Measurements from ENCODE around the gene CCDC74A. TPM values are rescaled to one million over a fixed set of nuclear protein-coding genes. Genes with fewer than 3 reads are reported as not detected.
"Not testable (repeated sequence)": the region's sequence is repeated elsewhere in the genome, so short reads cannot be mapped to it uniquely, and the experiment has no call there.

Gene CCDC74A
- total RNA-seq, 6 donors from 2014 or later: 0.46 to 33.5 (median 11.8) TPM

DNA sequence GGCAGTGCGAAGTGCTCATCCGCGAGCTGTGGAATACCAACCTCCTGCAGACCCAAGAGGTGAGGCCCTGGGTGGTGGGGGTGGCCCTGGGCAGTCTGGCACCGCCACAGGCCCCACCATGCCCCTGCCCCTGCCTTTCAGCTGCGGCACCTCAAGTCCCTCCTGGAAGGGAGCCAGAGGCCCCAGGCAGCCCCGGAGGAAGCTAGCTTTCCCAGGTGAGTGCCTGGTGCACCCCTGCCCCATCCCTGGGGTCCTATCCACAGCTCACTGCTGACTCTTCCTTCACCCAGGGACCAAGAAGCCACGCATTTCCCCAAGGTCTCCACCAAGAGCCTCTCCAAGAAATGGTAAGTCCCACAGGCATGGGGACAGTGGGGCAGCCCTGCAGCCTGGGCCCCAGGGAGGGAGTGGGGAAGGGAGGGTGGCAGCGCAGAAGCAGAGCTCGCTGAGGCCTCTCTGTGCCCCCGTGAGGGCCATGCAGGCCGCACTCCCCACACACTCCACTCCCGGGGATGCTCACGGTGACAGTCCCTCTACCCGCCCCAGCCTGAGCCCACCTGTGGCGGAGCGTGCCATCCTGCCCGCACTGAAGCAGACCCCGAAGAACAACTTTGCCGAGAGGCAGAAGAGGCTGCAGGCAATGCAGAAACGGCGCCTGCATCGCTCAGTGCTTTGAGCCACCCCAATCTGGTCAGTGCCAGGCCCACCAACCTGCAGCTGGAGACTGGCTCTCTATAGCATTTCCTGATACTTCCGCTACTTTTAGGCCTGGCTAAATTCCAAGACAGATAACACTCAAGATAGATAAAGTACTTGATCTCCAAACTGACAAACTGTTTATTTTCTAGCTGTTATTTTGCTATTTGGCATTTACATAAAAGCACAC is 5.3 kb downstream of the CCDC74A start:
- DNase-seq: peak in 1 of 2 donors; percentile 63
- not testable (repeated sequence) for H3K27ac ChIP-seq; H3K4me3 ChIP-seq; H3K27me3 ChIP-seq; H3K9me3 ChIP-seq; ATAC-seq (ENCODE audit: low FRiP score in 2 of 2); H3K36me3 ChIP-seq
- H3K4me1 ChIP-seq: peaks cover 0 to 13% (median 5%) of the 10 kb centered on the region in 4 donors
- WGBS, 2 donors: 73 to 81% methylated on average over 3 to 22 of the region's 23 CpGs

- not testable (repeated sequence) for H3K4me3 ChIP-seq, H3K27ac ChIP-seq, H3K27me3 ChIP-seq, H3K9me3 ChIP-seq, H3K4me1 ChIP-seq, H3K36me3 ChIP-seq
- DNase-seq (peak in 1 of 2 donors; percentile 33), ATAC-seq (ENCODE audit: low FRiP score in 2 of 2) (peak in 1 of 2 donors; percentile 1)
- WGBS, 2 donors: 79 to 80% methylated on average over 9 of the region's 17 CpGs
Observed at GRCh38 chr2:131533609-131534316, 6.1 kb downstream of the CCDC74A start.

GRCh38 chr2:131534317-131534672 is 6.6 kb downstream of the CCDC74A start:
- H3K27ac ChIP-seq, DNase-seq: not testable (repeated sequence)

GRCh38 chr2:131534965-131535364 is 7.3 kb downstream of the CCDC74A start:
- not testable (repeated sequence) for H3K36me3 ChIP-seq; H3K27me3 ChIP-seq; H3K9me3 ChIP-seq; ATAC-seq (ENCODE audit: low FRiP score in 2 of 2); H3K4me3 ChIP-seq; H3K4me1 ChIP-seq; H3K27ac ChIP-seq
- 70 to 77% methylated on average over 9 to 11 of the region's 11 CpGs for WGBS, 2 donors
- peak in 1 of 2 donors; percentile 53 for DNase-seq

More at GRCh38 chr2:131534317-131534672, 6.6 kb downstream of the CCDC74A start:
- 87 to 93% methylated on average over 2 to 3 of the region's 13 CpGs for WGBS, 2 donors
- not testable (repeated sequence) for H3K4me1 ChIP-seq, H3K36me3 ChIP-seq, H3K4me3 ChIP-seq, H3K27me3 ChIP-seq, H3K9me3 ChIP-seq
- ATAC-seq (ENCODE audit: low FRiP score in 2 of 2): peak in 1 of 2 donors; percentile 8

DNA sequence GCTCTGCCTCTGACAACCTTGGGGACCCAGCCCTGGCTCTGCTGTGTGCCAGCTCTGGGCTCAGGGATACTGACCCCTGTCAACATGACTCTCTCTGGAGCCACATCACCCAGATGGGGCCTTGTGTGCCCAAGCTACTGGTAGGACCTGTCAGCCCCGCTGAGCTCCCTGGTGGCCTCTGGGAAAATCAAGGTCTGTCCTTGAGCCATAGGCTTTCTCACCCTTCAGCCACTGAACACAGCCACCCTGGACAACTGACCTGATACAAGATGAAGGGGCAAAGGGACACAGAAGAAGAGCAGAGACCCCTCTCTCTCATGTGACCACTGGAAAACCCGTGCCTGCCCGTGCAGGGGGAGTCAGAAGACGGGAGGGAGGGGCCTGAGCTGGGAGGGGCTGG is 7.8 kb downstream of the CCDC74A start:
- no peak overlapping the region for H3K27ac ChIP-seq
- TF ChIP-seq POLR2A (IDR thresholded peaks at IDR 0.05): no peak
- no peak for TF ChIP-seq EP300 (IDR thresholded peaks at IDR 0.05)
- TF ChIP-seq, protein P1, sequence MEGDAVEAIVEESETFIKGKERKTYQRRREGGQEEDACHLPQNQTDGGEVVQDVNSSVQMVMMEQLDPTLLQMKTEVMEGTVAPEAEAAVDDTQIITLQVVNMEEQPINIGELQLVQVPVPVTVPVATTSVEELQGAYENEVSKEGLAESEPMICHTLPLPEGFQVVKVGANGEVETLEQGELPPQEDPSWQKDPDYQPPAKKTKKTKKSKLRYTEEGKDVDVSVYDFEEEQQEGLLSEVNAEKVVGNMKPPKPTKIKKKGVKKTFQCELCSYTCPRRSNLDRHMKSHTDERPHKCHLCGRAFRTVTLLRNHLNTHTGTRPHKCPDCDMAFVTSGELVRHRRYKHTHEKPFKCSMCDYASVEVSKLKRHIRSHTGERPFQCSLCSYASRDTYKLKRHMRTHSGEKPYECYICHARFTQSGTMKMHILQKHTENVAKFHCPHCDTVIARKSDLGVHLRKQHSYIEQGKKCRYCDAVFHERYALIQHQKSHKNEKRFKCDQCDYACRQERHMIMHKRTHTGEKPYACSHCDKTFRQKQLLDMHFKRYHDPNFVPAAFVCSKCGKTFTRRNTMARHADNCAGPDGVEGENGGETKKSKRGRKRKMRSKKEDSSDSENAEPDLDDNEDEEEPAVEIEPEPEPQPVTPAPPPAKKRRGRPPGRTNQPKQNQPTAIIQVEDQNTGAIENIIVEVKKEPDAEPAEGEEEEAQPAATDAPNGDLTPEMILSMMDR (IDR thresholded peaks at IDR 0.05): no peak
- no peak for TF ChIP-seq POLR2AphosphoS5 (IDR thresholded peaks at IDR 0.05)
- no peaks in the 10 kb centered on the region for H3K4me1 ChIP-seq
- H3K36me3 ChIP-seq: no peaks in the 10 kb centered on the region
- ATAC-seq (ENCODE audit: low FRiP score in 2 of 2) (no peak), DNase-seq (no peak)
- no peaks in the 10 kb centered on the region for H3K27me3 ChIP-seq
- WGBS, 2 donors: 72 to 83% methylated on average over 1 to 4 of the region's 4 CpGs
- H3K4me3 ChIP-seq: no peak overlapping the region
- H3K9me3 ChIP-seq: no peaks in the 10 kb centered on the region

DNA sequence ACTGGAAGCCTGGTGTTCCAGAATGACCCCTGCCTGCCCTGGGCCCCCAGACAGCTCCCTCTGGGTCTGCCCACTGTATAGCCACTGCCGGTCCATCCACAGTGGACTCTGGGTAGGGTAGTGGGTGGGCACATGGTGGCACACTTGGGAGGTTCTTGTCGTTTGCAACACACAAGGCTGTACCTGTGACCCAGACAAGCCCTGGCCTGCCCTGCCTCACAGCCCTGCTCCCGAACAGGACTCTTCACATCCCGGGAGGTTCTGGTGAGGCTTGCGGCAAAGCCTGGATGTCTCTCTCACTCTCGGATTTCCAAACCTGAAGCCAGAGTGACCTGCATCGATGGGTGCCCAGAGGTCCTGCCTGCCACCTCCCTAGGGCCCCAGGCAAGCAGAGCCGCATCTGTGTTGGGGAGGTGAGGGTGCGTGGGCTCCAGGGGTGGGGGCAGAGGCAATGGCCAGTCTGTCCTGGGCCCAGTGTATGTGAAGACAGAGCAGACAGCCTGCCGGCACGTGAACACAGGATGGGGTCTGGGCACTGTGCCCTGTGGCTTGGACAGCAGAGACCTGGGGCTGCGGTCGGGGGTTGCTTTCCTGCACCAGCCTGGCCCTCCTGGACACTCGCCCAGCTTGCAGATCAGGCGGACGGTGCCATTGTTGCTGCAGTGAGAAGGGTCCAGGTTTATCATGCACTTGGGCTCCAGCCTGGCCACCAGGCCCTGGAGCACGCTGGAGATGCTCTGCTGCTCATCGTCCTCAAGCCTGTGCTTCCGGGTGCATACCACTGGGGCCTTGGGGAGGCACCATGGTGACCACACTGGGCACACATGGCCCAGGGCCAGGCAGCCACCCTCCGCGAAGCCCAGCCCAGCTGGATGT is 8.5 kb downstream of the CCDC74A start:
- WGBS, 2 donors: 83 to 85% methylated on average over 2 to 15 of the region's 21 CpGs
- H3K27ac ChIP-seq; H3K4me1 ChIP-seq; H3K9me3 ChIP-seq; H3K4me3 ChIP-seq; ATAC-seq (ENCODE audit: low FRiP score in 2 of 2); H3K27me3 ChIP-seq; H3K36me3 ChIP-seq: not testable (repeated sequence)
- DNase-seq: peak in 1 of 2 donors; percentile 59

GRCh38 chr2:131536841-131537240 is 9.2 kb downstream of the CCDC74A start:
- H3K27ac ChIP-seq; H3K27me3 ChIP-seq; H3K36me3 ChIP-seq; ATAC-seq (ENCODE audit: low FRiP score in 2 of 2); H3K4me1 ChIP-seq; H3K4me3 ChIP-seq; H3K9me3 ChIP-seq: not testable (repeated sequence)
- DNase-seq: peak in 1 of 2 donors; percentile 43
- 90 to 93% methylated on average over 2 to 14 of the region's 14 CpGs for WGBS, 2 donors

DNA sequence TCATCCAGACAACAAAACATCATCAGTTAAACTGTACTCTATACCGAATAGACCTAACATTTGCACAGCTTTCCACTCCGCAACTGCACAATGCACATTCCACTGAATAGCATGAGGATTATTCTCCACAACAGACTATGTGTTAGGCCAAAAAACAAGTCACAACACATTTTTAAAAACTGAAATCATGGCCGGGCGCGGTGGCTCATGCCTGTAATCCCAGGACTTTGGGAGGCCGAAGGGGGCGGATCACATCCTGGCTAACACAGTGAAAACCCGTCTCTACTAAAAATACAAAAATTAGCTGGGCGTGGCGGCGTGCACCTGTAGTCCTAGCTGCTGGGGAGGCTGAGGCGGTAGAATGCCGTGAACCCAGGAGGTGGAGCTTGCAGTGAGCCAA is 11.2 kb downstream of the CCDC74A start:
- WGBS, 2 donors: 92% methylated on average over 13 of the region's 13 CpGs
- DNase-seq: peak in 1 of 2 donors; percentile 14
- not testable (repeated sequence) for H3K4me3 ChIP-seq

More for the DNA sequence above, 11.2 kb downstream of the CCDC74A start:
- ATAC-seq (ENCODE audit: low FRiP score in 2 of 2); H3K27ac ChIP-seq; H3K36me3 ChIP-seq; H3K4me1 ChIP-seq; H3K27me3 ChIP-seq; H3K9me3 ChIP-seq: not testable (repeated sequence)

Data from upper lobe of left lung (tissue), 6 donors.